ENCODE measurements around the gene SLC16A10. TPM values are rescaled to one million over a fixed set of nuclear protein-coding genes. Genes with fewer than 3 reads are reported as not detected.

Gene SLC16A10
- total and polyA plus RNA-seq, 2 of the 8 experiments (the other 6 are each of a cell fraction or from before 2014, with no cell fraction given) = 18.6 to 23.2 TPM

DNA sequence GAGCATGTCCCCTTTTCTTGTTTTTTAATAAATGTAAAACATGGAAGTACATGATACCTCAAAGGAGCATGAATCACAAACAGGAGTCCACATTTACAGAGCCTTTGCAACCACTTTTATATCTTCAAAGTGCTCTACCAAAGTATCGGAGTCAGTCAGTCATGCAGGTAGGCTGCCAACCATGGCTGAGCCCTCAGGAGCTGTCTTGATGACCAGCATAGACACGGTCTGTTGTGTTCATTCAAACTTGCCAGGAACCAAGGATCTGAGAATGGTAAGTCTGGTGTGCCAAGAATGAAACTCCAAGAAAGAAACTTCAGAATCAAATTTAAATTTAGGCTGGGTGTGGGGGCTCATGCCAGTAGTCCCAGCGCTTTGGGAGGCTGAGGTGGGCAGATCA lies 111.5 kb downstream of the SLC16A10 start:
- Histone ChIP-seq H3K14ac (ENCODE audit: insufficient read length) (no peak overlapping the region), H3K4ac (replicated peaks; ENCODE audit: insufficient read length, low read depth, low read length) (no peak overlapping the region), H3K23ac (ENCODE audit: insufficient read length) (no peak overlapping the region), H4K20me1 (replicated peaks in 1 of 2; ENCODE audit: control insufficient read depth in 1 of 2, insufficient read depth in 2 of 2, low read length in 2 of 2) (no peaks in the 10 kb centered on the region), H2AK5ac (ENCODE audit: low read depth, low read length) (no peak overlapping the region), H3K23me2 (ENCODE audit: low read depth, low read length) (no peaks in the 10 kb centered on the region), H2BK15ac (ENCODE audit: low read length) (no peak overlapping the region), H3K27ac (ENCODE audit: low read depth, low read length) (no peak overlapping the region), H2AFZ (ENCODE audit: low read length) (no peak overlapping the region), H2BK120ac (replicated peaks; ENCODE audit: low read depth, low read length) (no peak overlapping the region), H3K18ac (ENCODE audit: extremely low read depth, low read length) (no peak overlapping the region), H2BK20ac (ENCODE audit: low read length) (no peak overlapping the region), H3K9me3 (ENCODE audit: insufficient read depth in 2 of 2, low read depth in 1 of 2, low read length in 1 of 2) (no peaks in the 10 kb centered on the region), H3K56ac (replicated peaks; ENCODE audit: insufficient read length, low read depth, low read length) (no peak overlapping the region), H3K4me2 (ENCODE audit: insufficient read depth in 1 of 2, low read depth in 2 of 2, low read length in 2 of 2) (no peak overlapping the region), H4K5ac (ENCODE audit: insufficient read length, low read depth, low read length) (no peak overlapping the region), H3K79me1 (ENCODE audit: low read depth, low read length) (no peaks in the 10 kb centered on the region), H3K27me3 (replicated peaks in 1 of 4; ENCODE audit: control insufficient read depth in 3 of 4, extremely low read depth in 1 of 4, insufficient read depth in 3 of 4, low read length in 3 of 4) (no peaks in the 10 kb centered on the region), H4K8ac (ENCODE audit: extremely low read depth, insufficient read depth, low read length) (no peak overlapping the region), H4K91ac (replicated peaks; ENCODE audit: insufficient read length, low read length) (no peak overlapping the region), H2BK12ac (ENCODE audit: low read depth, low read length) (no peak overlapping the region), H3K79me2 (ENCODE audit: control insufficient read depth in 1 of 2, insufficient read depth in 2 of 2, low read length in 2 of 2) (no peaks in the 10 kb centered on the region), H3K4me3 (ENCODE audit: extremely low read depth in 1 of 4, insufficient read depth in 2 of 4, low read depth in 3 of 4, low read length in 4 of 4) (no peak overlapping the region), H2BK5ac (ENCODE audit: low read depth, low read length) (no peak overlapping the region), H3K36me3 (ENCODE audit: control insufficient read depth in 2 of 4, insufficient read depth in 4 of 4, low read length in 3 of 4) (no peaks in the 10 kb centered on the region), H3K9ac (replicated peaks in 1 of 4; ENCODE audit: extremely low read depth in 1 of 4, low read depth in 3 of 4, low read length in 3 of 4) (no peak overlapping the region), H3K4me1 (replicated peaks in 1 of 4; ENCODE audit: control insufficient read depth in 3 of 4, insufficient read depth in 4 of 4, low read length in 3 of 4) (no peaks in the 10 kb centered on the region)
- FAIRE-seq (no peak), DNase-seq (ENCODE audit: low read depth in 1 of 2, low spot score in 2 of 2) (no peak)
- ChIA-PET POLR2A (ENCODE audit: partially characterized antibody) (interaction anchor here (1.5 kb wide), 1 partner anchor 9 kb away, joined by 4 read pairs; no protein-coding TSS in a partner anchor), CTCF (ENCODE audit: partially characterized antibody) (interaction anchor here (0.7 kb wide), 1 partner anchor 152 kb away, joined by 3 read pairs; no protein-coding TSS in a partner anchor)
- WGBS, 2 experiments (ENCODE audit: extremely low coverage in 1 of 2, insufficient coverage in 1 of 2, insufficient read length in 1 of 2, insufficient replicate concordance in 2 of 2, low coverage in 1 of 2, low lambda C conversion rate in 2 of 2, missing lambda C conversion rate in 1 of 2) = 95% methylated on average over 3 of the region's 3 CpGs; no CpG with 5 or more reads in 1 of the 2 experiments
- no peak for TF ChIP-seq TBP (IDR thresholded peaks at IDR 0.05; ENCODE audit: low read depth, low read length)
- TF ChIP-seq KDM4A (IDR thresholded peaks at IDR 0.05; ENCODE audit: low read depth, low read length, severe bottlenecking) = no peak
- TF ChIP-seq POLR2AphosphoS5 (IDR thresholded peaks at IDR 0.05; ENCODE audit: low read depth, low read length) = no peak
- TF ChIP-seq CHD1 (IDR thresholded peaks at IDR 0.05; ENCODE audit: low read depth, low read length) = no peak
- TF ChIP-seq RXRA (IDR thresholded peaks at IDR 0.05; ENCODE audit: insufficient read depth, low read depth, low read length) = no peak
- TF ChIP-seq BACH1 (IDR thresholded peaks at IDR 0.05; ENCODE audit: low read length) = no peak
- no peak for TF ChIP-seq SAP30 (IDR thresholded peaks at IDR 0.05; ENCODE audit: insufficient read depth, insufficient replicate concordance, low read length)
- TF ChIP-seq KDM5A (IDR thresholded peaks at IDR 0.05; ENCODE audit: low read length) = no peak
- TF ChIP-seq, protein P1, sequence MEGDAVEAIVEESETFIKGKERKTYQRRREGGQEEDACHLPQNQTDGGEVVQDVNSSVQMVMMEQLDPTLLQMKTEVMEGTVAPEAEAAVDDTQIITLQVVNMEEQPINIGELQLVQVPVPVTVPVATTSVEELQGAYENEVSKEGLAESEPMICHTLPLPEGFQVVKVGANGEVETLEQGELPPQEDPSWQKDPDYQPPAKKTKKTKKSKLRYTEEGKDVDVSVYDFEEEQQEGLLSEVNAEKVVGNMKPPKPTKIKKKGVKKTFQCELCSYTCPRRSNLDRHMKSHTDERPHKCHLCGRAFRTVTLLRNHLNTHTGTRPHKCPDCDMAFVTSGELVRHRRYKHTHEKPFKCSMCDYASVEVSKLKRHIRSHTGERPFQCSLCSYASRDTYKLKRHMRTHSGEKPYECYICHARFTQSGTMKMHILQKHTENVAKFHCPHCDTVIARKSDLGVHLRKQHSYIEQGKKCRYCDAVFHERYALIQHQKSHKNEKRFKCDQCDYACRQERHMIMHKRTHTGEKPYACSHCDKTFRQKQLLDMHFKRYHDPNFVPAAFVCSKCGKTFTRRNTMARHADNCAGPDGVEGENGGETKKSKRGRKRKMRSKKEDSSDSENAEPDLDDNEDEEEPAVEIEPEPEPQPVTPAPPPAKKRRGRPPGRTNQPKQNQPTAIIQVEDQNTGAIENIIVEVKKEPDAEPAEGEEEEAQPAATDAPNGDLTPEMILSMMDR (IDR thresholded peaks at IDR 0.05; ENCODE audit: control extremely low read depth in 1 of 3, insufficient read depth in 1 of 3, low read depth in 1 of 3, low read length in 3 of 3) = no peak
- TF ChIP-seq SIX5 (IDR thresholded peaks at IDR 0.05; ENCODE audit: low read depth, low read length) = no peak
- no peak for TF ChIP-seq CBX5 (IDR thresholded peaks at IDR 0.05; ENCODE audit: low read depth, low read length)
- TF ChIP-seq SUZ12 (IDR thresholded peaks at IDR 0.05; ENCODE audit: low read length) = no peak
- no peak for TF ChIP-seq SIRT6 (IDR thresholded peaks at IDR 0.05; ENCODE audit: low read length)
